Measurements from ENCODE around the gene NENF.

NENF gene

DNA sequence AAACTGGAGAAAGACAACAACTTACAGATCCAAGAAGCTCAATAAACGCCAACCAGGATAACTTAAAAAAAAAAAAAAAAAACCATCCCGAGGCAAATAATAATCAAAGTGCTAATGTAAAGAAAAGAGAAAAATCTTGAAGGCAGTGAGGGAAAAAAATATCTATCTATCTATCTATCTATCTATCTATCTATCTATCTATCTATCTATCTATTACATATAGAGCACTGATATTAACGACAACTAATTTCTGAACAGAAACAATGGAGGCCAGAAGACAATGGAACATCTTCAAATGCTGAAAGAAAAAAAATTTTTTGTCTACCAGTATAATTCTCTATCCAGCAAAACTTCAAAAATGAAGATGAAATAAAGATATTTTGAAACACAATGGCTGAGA, 36.1 kb upstream of the NENF start:
- H3K79me2 ChIP-seq (ENCODE audit: insufficient read depth, low read length), result no peaks in the 10 kb centered on the region; the same call in 1 of the 2 replicates
- peaks cover 22% of the 10 kb centered on the region for H3K36me3 ChIP-seq (ENCODE audit: insufficient read depth, low read length)
- TF ChIP-seq, protein P1, sequence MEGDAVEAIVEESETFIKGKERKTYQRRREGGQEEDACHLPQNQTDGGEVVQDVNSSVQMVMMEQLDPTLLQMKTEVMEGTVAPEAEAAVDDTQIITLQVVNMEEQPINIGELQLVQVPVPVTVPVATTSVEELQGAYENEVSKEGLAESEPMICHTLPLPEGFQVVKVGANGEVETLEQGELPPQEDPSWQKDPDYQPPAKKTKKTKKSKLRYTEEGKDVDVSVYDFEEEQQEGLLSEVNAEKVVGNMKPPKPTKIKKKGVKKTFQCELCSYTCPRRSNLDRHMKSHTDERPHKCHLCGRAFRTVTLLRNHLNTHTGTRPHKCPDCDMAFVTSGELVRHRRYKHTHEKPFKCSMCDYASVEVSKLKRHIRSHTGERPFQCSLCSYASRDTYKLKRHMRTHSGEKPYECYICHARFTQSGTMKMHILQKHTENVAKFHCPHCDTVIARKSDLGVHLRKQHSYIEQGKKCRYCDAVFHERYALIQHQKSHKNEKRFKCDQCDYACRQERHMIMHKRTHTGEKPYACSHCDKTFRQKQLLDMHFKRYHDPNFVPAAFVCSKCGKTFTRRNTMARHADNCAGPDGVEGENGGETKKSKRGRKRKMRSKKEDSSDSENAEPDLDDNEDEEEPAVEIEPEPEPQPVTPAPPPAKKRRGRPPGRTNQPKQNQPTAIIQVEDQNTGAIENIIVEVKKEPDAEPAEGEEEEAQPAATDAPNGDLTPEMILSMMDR (IDR thresholded peaks at IDR 0.05; ENCODE audit: low read length), result no peak
- no peak overlapping the region for H3K9ac ChIP-seq (ENCODE audit: low read length)
- no peak overlapping the region for H2AFZ ChIP-seq (ENCODE audit: low read length)
- no peaks in the 10 kb centered on the region for H4K20me1 ChIP-seq (ENCODE audit: insufficient read depth, low read length)
- H3K4me1 ChIP-seq (ENCODE audit: insufficient read depth, low read length, severe bottlenecking), result no peaks in the 10 kb centered on the region
- no peaks in the 10 kb centered on the region for H3K27me3 ChIP-seq (ENCODE audit: insufficient read depth, low read length)
- peaks cover 13% of the 10 kb centered on the region for H3K9me3 ChIP-seq (ENCODE audit: low read length)
- H3K9me2 ChIP-seq (ENCODE audit: low read depth, low read length), result no peaks in the 10 kb centered on the region
- H3K27ac ChIP-seq (ENCODE audit: low read depth, low read length, poor library complexity, severe bottlenecking), result no peak overlapping the region
- no peaks in the 10 kb centered on the region for H3F3A ChIP-seq (ENCODE audit: insufficient read depth, low read length)
- no peak overlapping the region for H3K4me3 ChIP-seq (ENCODE audit: low read depth, low read length, poor library complexity, severe bottlenecking)
- H3K4me2 ChIP-seq (ENCODE audit: low read length), result no peak overlapping the region

DNA sequence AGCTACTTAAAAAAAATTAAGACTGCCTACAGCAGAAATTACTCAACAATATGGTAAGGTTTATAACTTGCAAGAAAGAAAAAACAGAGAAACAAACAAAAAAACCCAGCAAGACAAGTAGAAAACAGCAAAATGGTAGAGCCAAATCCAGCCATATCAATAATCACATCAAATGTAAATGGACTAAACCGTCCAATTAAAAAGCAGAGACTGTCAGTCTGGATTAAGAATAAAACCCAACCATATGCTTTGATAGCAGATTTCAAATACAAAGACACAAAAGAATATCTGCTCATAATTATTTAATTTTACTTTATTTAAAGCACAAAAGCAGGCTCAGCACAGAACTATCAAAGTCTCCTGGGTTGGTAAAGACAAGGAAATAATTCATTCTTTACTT, 35.5 kb upstream of the NENF start:
- H4K20me1 ChIP-seq (ENCODE audit: insufficient read depth, low read length), result no peaks in the 10 kb centered on the region
- no peak overlapping the region for H3K4me3 ChIP-seq (ENCODE audit: low read depth, low read length, poor library complexity, severe bottlenecking)
- H3K79me2 ChIP-seq (ENCODE audit: insufficient read depth, low read length), result no peaks in the 10 kb centered on the region; the same call in 1 of the 2 replicates
- H3K36me3 ChIP-seq (ENCODE audit: insufficient read depth, low read length), result peaks cover 26% of the 10 kb centered on the region
- no peak overlapping the region for H2AFZ ChIP-seq (ENCODE audit: low read length)
- H3K9me2 ChIP-seq (ENCODE audit: low read depth, low read length), result no peaks in the 10 kb centered on the region
- H3K27ac ChIP-seq (ENCODE audit: low read depth, low read length, poor library complexity, severe bottlenecking), result no peak overlapping the region
- no peaks in the 10 kb centered on the region for H3K27me3 ChIP-seq (ENCODE audit: insufficient read depth, low read length)
- H3K9ac ChIP-seq (ENCODE audit: low read length), result no peak overlapping the region
- H3F3A ChIP-seq (ENCODE audit: insufficient read depth, low read length), result no peaks in the 10 kb centered on the region
- no peaks in the 10 kb centered on the region for H3K4me1 ChIP-seq (ENCODE audit: insufficient read depth, low read length, severe bottlenecking)
- TF ChIP-seq, protein P1 (IDR thresholded peaks at IDR 0.05; ENCODE audit: low read length), result no peak
- no peak for TF ChIP-seq EZH2 (IDR thresholded peaks at IDR 0.05; ENCODE audit: borderline replicate concordance, low read length)
- peaks cover 13% of the 10 kb centered on the region for H3K9me3 ChIP-seq (ENCODE audit: low read length)
- no peak overlapping the region for H3K4me2 ChIP-seq (ENCODE audit: low read length)

DNA sequence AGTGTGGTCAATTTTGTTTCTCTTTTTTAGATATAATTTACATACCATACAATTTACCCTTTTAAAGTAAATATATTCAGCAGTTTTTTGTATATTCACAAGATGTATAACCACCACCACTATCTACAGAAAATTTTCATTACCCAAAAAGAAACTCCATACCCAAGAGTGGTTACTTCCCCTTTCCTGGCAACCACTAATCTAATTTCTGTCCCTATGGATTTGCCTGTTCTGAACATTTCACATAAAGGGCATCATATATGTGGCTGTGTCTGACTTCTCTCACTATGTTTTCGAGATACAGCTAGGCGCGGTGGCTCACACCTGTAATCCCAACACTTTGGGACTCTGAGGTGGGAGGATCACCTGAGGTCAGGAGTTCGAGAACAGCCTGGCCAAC, 31.7 kb upstream of the NENF start:
- Histone ChIP-seq H3K4me3 (ENCODE audit: low read depth, low read length, poor library complexity, severe bottlenecking) (no peak overlapping the region), H3K9me3 (ENCODE audit: low read length) (peaks cover 13% of the 10 kb centered on the region), H3K9me2 (ENCODE audit: low read depth, low read length) (no peaks in the 10 kb centered on the region), H3K79me2 (ENCODE audit: insufficient read depth, low read length) (no peaks in the 10 kb centered on the region; the same call in 1 of the 2 replicates), H4K20me1 (ENCODE audit: insufficient read depth, low read length) (no peaks in the 10 kb centered on the region), H3K36me3 (ENCODE audit: insufficient read depth, low read length) (peaks cover 52% of the 10 kb centered on the region), H3K9ac (ENCODE audit: low read length) (no peak overlapping the region), H3K4me2 (ENCODE audit: low read length) (no peak overlapping the region), H3K27ac (ENCODE audit: low read depth, low read length, poor library complexity, severe bottlenecking) (no peak overlapping the region), H3F3A (ENCODE audit: insufficient read depth, low read length) (no peaks in the 10 kb centered on the region), H2AFZ (ENCODE audit: low read length) (no peak overlapping the region), H3K4me1 (ENCODE audit: insufficient read depth, low read length, severe bottlenecking) (no peaks in the 10 kb centered on the region), H3K27me3 (ENCODE audit: insufficient read depth, low read length) (no peaks in the 10 kb centered on the region)
- TF ChIP-seq EZH2 (IDR thresholded peaks at IDR 0.05; ENCODE audit: borderline replicate concordance, low read length), result no peak
- TF ChIP-seq, protein P1 (IDR thresholded peaks at IDR 0.05; ENCODE audit: low read length), result no peak
